Activated B cell treated with CpG ODN at 0.5 μM for 24 hours (primary cell): Measurements from ENCODE around the gene CLCF1. TPM values are rescaled to one million over a fixed set of nuclear protein-coding genes. Genes with fewer than 3 reads are reported as not detected.
A peak's percentile ranks its signal among the peaks of the same experiment; 100 is the strongest.

ENCODE experiments used
- ATAC-seq: fragments of 200-7000 bp; cut with Tn5 transposase; one replicate; pipeline ENCODE4 v1.10.0; 2021; ENCODE audit warnings: low read depth, mild to moderate bottlenecking, moderate library complexity
- CTCF ChIA-PET: fragments of 350-600 bp; sonication (Branson Sonifier 250); formaldehyde crosslinking; loops from one replicate; lab custom pipeline; 2021; ENCODE audit warnings: antibody characterized with exemption; lab: Charles Lee
- POLR2A ChIA-PET: fragments of 350-600 bp; sonication (Branson Sonifier 250); formaldehyde crosslinking; loops from one replicate; lab custom pipeline; 2021; ENCODE audit warnings: antibody characterized with exemption; lab: Charles Lee
- DNase-seq: peaks from one replicate; pipeline ENCODE4 v3.0.0; 2022
- H3K27ac Mint-ChIP-seq: one replicate; pipeline ENCODE4 v1.8.0; 2020; ENCODE audit warnings: mixed read lengths
- H3K27me3 Mint-ChIP-seq: one replicate; pipeline ENCODE4 v1.8.0; 2021; ENCODE audit warnings: mixed read lengths
- H3K36me3 Mint-ChIP-seq: one replicate; pipeline ENCODE4 v1.8.0; 2021; ENCODE audit warnings: low read depth, mixed read lengths
- H3K4me1 Mint-ChIP-seq: one replicate; pipeline ENCODE4 v1.8.0; 2021; ENCODE audit warnings: mixed read lengths
- H3K4me3 Mint-ChIP-seq: one replicate; pipeline ENCODE4 v1.8.0; 2020; ENCODE audit warnings: mild to moderate bottlenecking, mixed read lengths
- H3K9me3 Mint-ChIP-seq: one replicate; pipeline ENCODE4 v1.8.0; 2020; ENCODE audit warnings: mixed read lengths
- intact Hi-C: fragments of 100-400 bp; cut with micrococcal nuclease; formaldehyde crosslinking; loops from one replicate; pipeline ENCODE4 v1.15.1; 2024
- total RNA-seq: library from RNA; stranded (reverse); gene quantifications from 2 replicates; pipeline ENCODE4 v1.2.3, GENCODE V29; 2022
- TF ChIP-seq, protein P1 (sequence below): fragments of 200-600 bp; IDR thresholded peaks from one replicate; pipeline ENCODE4 v1.8.0; 2022; ENCODE audit warnings: antibody characterized with exemption, mild to moderate bottlenecking

Gene CLCF1
- total RNA-seq, 1 donor from 2014 or later: 30.7 TPM

- ChIA-PET POLR2A (interaction anchor here (0.5 to 17.5 kb wide), 34 partner anchors 9 to 365 kb away, joined by 3 to 693 read pairs (median 4); partner anchors contain the start of genes AIP, ANKRD13D, CDK2AP2 and CLCF1), CTCF (interaction anchor here (0.9 to 4.0 kb wide), 9 partner anchors 10 to 114 kb away, joined by 3 to 22 read pairs (median 4); partner anchors contain the start of genes PITPNM1 and PPP1CA)
- Mint-ChIP-seq H3K4me3 (peak within 1 kb of the TSS; percentile 89), H3K9me3 (no peaks in the 10 kb centered on the region), H3K36me3 (peaks cover 14% of the 10 kb centered on the region), H3K27me3 (no peaks in the 10 kb centered on the region), H3K4me1 (peaks cover 40% of the 10 kb centered on the region), H3K27ac (peak within 1 kb of the TSS; percentile 80)
- DNase-seq (peak; percentile 85), ATAC-seq (peak; percentile 79)
- intact Hi-C loops: loop anchor here (1.0 kb wide), 3 partner anchors 10 to 78 kb away; partner anchors contain the start of genes PPP1CA, RPS6KB2 and TMEM134
- TF ChIP-seq, protein P1, sequence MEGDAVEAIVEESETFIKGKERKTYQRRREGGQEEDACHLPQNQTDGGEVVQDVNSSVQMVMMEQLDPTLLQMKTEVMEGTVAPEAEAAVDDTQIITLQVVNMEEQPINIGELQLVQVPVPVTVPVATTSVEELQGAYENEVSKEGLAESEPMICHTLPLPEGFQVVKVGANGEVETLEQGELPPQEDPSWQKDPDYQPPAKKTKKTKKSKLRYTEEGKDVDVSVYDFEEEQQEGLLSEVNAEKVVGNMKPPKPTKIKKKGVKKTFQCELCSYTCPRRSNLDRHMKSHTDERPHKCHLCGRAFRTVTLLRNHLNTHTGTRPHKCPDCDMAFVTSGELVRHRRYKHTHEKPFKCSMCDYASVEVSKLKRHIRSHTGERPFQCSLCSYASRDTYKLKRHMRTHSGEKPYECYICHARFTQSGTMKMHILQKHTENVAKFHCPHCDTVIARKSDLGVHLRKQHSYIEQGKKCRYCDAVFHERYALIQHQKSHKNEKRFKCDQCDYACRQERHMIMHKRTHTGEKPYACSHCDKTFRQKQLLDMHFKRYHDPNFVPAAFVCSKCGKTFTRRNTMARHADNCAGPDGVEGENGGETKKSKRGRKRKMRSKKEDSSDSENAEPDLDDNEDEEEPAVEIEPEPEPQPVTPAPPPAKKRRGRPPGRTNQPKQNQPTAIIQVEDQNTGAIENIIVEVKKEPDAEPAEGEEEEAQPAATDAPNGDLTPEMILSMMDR: no peak
Observed at GRCh38 chr11:67391304-67392182, 18.1 kb upstream of the CLCF1 start, which contains the start of gene RAD9A. Gene RAD9A (plus strand): TSS chr11:67391986. CDS start chr11:67392045, 59 bp downstream.

DNA sequence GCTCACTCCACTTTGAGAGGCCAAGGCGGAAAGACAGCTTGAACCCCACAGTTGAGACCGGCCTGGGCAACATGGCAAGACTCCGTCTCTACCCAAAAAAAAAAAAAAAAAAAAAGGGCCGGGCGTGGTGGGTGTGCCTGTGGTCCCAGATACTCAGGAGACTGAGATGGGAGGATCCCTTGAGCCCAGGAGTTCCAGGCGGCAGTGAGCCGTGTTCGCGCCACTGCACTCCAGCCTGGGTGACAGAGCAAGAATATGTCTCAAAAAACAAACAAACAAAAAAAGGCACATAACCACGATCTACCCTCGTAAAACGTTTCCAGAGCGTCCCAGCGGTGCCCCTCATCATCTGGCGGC lies 17.5 kb upstream of the CLCF1 start:
- TF ChIP-seq, protein P1: no peak
- Mint-ChIP-seq H3K4me1 (peaks cover 36% of the 10 kb centered on the region), H3K4me3 (peak overlapping the region; percentile 89), H3K27ac (peak overlapping the region; percentile 80), H3K9me3 (no peaks in the 10 kb centered on the region), H3K27me3 (no peaks in the 10 kb centered on the region), H3K36me3 (peaks cover 11% of the 10 kb centered on the region)
- DNase-seq (no peak), ATAC-seq (no peak)
- CTCF ChIA-PET: interaction anchor here (1.2 to 4.0 kb wide), 3 partner anchors 9 to 39 kb away, joined by 3 to 22 read pairs (median 12); no protein-coding TSS in a partner anchor
- intact Hi-C loops: loop anchor here (1.0 kb wide), 3 partner anchors 10 to 78 kb away; partner anchors contain the start of genes PPP1CA, RPS6KB2 and TMEM134
- POLR2A ChIA-PET: interaction anchor here (0.6 to 17.5 kb wide), 17 partner anchors 10 to 1078 kb away, joined by 3 to 693 read pairs (median 11); partner anchors contain the start of genes AIP, CDK2AP2, CLCF1 and PITPNM1

GRCh38 chr11:67389477-67389876 lies 16.1 kb upstream of the CLCF1 start:
- H3K9me3 Mint-ChIP-seq: no peaks in the 10 kb centered on the region
- no peaks in the 10 kb centered on the region for H3K27me3 Mint-ChIP-seq
- ATAC-seq (peak; percentile 63), DNase-seq (peak; percentile 56)
- CTCF ChIA-PET: interaction anchor here (0.7 to 4.0 kb wide), 7 partner anchors 8 to 118 kb away, joined by 3 to 22 read pairs (median 4); partner anchors contain the start of genes CDK2AP2, PITPNM1 and TMEM134
- peaks cover 36% of the 10 kb centered on the region for H3K4me1 Mint-ChIP-seq
- peak overlapping the region; percentile 51 for H3K27ac Mint-ChIP-seq
- POLR2A ChIA-PET: interaction anchor here (1.0 to 26.4 kb wide), 5 partner anchors 13 to 81 kb away, joined by 4 to 1307 read pairs (median 100); partner anchors contain the start of genes CLCF1, POLD4, PPP1CA and PTPRCAP
- intact Hi-C loops: loop anchor here (1.0 to 2.0 kb wide), 2 partner anchors 117 to 269 kb away; no protein-coding TSS in a partner anchor
- H3K4me3 Mint-ChIP-seq: peak overlapping the region; percentile 68
- peaks cover 6% of the 10 kb centered on the region for H3K36me3 Mint-ChIP-seq
- TF ChIP-seq, protein P1: no peak

GRCh38 chr11:67387518-67387917 lies 14.1 kb upstream of the CLCF1 start:
- CTCF ChIA-PET: interaction anchor here (1.2 to 22.6 kb wide), 2 partner anchors 34 to 126 kb away, joined by 4 to 735 read pairs; partner anchors contain the start of gene POLD4
- Mint-ChIP-seq H3K27ac (no peak overlapping the region), H3K36me3 (peaks cover 2% of the 10 kb centered on the region), H3K27me3 (no peaks in the 10 kb centered on the region), H3K4me3 (no peak overlapping the region), H3K9me3 (no peaks in the 10 kb centered on the region), H3K4me1 (peaks cover 28% of the 10 kb centered on the region)
- POLR2A ChIA-PET: interaction anchor here (0.9 to 26.4 kb wide), 4 partner anchors 11 to 50 kb away, joined by 3 to 1307 read pairs (median 5); partner anchors contain the start of genes CLCF1, POLD4 and PTPRCAP
- ATAC-seq (no peak), DNase-seq (no peak)
- TF ChIP-seq, protein P1: no peak
- intact Hi-C loops: no loop called here
